ENCODE results near the gene MTERF4.
A peak's percentile ranks its signal among the peaks of the same experiment; 100 is the strongest.

The MTERF4 gene

GRCh38 chr2:241065355-241065803, 36.7 kb downstream of the MTERF4 start:
- DNase-seq (ENCODE audit: low read depth in 2 of 2) = no peak
- H3K4me3 ChIP-seq (replicated peaks in 1 of 2; ENCODE audit: low read depth in 2 of 2, low read length in 2 of 2) = no peak overlapping the region
- TF ChIP-seq, protein P1, sequence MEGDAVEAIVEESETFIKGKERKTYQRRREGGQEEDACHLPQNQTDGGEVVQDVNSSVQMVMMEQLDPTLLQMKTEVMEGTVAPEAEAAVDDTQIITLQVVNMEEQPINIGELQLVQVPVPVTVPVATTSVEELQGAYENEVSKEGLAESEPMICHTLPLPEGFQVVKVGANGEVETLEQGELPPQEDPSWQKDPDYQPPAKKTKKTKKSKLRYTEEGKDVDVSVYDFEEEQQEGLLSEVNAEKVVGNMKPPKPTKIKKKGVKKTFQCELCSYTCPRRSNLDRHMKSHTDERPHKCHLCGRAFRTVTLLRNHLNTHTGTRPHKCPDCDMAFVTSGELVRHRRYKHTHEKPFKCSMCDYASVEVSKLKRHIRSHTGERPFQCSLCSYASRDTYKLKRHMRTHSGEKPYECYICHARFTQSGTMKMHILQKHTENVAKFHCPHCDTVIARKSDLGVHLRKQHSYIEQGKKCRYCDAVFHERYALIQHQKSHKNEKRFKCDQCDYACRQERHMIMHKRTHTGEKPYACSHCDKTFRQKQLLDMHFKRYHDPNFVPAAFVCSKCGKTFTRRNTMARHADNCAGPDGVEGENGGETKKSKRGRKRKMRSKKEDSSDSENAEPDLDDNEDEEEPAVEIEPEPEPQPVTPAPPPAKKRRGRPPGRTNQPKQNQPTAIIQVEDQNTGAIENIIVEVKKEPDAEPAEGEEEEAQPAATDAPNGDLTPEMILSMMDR (IDR thresholded peaks at IDR 0.05; ENCODE audit: low read depth, low read length) = no peak

DNA sequence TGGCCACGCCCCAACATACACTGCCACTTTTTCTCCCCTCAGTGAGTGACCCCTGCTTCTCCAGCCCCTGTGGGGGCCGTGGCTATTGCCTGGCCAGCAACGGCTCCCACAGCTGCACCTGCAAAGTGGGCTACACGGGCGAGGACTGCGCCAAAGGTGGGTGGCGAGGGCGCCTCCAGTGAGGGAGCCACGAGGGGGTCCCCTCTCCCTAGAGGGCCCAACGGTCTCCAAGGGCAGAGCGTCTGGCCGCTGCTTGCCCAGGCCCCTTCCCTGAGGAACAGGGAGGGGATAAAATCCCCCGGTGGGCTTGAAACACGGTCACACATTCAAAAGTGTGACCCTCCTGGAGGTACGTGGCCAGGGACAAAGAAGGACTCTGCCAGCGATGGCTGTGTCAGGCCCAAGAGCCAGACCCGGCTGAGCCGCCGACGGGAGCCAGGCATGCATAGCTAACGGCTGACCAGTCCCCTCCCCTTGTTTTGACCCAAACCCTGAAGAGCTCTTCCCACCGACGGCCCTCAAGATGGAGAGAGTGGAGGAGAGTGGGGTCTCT, 37.2 kb downstream of the MTERF4 start:
- no peak for DNase-seq (ENCODE audit: low read depth in 2 of 2)
- TF ChIP-seq, protein P1 (IDR thresholded peaks at IDR 0.05; ENCODE audit: low read depth, low read length) = no peak
- H3K4me3 ChIP-seq (replicated peaks in 1 of 2; ENCODE audit: low read depth in 2 of 2, low read length in 2 of 2) = no peak overlapping the region

DNA sequence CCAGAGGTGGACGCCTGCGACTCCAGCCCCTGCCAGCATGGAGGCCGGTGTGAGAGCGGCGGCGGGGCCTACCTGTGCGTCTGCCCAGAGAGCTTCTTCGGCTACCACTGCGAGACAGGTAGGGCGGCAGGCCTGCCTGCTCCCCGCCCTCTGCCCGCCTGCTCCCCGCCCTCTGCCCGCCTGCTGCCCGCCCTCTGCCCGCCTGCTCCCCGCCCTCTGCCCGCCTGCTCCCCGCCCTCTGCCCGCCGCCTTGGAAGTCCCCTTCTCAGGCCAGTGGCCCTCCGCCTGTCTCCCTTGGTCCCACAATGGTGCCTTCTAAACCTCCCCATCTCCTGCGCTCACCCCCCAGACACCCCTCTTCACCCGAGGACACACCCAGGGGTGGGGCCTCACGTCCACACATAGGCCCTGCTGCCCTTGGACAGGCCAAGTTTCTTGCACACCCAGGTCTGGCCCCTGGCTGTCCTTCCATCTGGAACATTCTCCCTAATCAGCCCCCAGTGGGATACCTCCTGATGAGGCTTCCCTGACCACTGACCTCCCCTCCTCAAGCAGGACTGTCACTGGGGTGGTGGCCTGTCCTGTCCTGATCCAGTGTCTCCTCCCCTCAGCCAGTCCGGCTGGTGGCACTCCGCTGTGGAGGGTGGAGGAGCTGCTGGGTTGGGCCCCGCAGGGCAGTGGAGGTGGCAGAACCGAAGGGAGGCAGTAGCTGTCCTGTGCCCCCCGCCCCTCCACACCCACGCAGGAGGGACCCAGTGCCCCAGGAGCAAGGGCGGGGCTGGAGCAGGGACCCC, 37.9 kb downstream of the MTERF4 start:
- H3K4me3 ChIP-seq (replicated peaks in 1 of 2; ENCODE audit: low read depth in 2 of 2, low read length in 2 of 2) = no peak overlapping the region
- DNase-seq (ENCODE audit: low read depth in 2 of 2) = no peak
- TF ChIP-seq, protein P1 (IDR thresholded peaks at IDR 0.05; ENCODE audit: low read depth, low read length) = no peak

DNA sequence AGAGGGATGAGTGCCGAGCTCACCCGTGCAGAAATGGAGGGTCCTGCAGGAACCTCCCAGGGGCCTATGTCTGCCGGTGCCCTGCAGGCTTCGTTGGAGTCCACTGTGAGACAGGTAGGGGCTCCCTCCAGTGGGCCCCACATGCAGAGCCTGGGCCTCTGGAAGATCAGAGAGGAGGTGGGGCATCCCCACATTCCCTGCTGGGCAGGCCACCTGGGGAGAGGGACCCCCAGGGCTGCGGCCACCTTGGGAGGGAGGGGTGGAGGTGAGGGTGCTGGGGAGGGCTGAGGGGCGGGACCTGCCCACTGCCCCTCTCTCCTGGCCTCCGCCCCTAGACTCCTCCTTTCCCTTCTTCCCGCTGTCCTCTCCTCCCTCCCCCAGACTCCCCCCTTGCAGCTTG, 38.5 kb downstream of the MTERF4 start:
- no peak overlapping the region for H3K4me3 ChIP-seq (replicated peaks in 1 of 2; ENCODE audit: low read depth in 2 of 2, low read length in 2 of 2)
- DNase-seq (ENCODE audit: low read depth in 2 of 2) = no peak
- TF ChIP-seq, protein P1 (IDR thresholded peaks at IDR 0.05; ENCODE audit: low read depth, low read length) = peak; percentile 3

DNA sequence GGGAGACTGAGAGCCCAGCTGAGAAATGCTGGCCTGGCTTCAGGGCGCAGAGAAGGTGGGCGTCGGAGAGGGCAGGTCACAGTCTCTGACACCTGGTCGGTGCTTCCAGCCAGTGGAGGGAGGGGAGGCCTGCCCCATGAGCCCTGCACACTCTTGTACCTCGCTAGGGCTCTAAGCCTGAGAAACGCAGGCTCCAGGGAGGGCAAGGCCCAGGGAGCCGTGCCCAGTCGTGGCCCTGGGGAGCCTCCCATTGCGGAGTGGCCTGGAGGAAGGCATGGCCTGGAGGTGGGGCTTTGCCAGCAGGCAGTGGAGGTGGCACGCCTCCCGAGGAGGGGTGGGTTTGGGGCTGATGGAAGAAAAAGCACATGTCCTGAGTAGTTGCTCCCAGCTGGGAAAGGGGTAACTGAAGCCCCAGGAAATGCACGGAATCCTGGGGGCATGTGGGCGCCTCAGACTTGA, 39.0 kb downstream of the MTERF4 start:
- TF ChIP-seq, protein P1 (IDR thresholded peaks at IDR 0.05; ENCODE audit: low read depth, low read length) = no peak
- DNase-seq (ENCODE audit: low read depth in 2 of 2) = no peak
- H3K4me3 ChIP-seq (replicated peaks in 1 of 2; ENCODE audit: low read depth in 2 of 2, low read length in 2 of 2) = no peak overlapping the region

GRCh38 chr2:241062389-241063092, 39.5 kb downstream of the MTERF4 start:
- no peak for DNase-seq (ENCODE audit: low read depth in 2 of 2)
- TF ChIP-seq, protein P1 (IDR thresholded peaks at IDR 0.05; ENCODE audit: low read depth, low read length) = no peak
- no peak overlapping the region for H3K4me3 ChIP-seq (replicated peaks in 1 of 2; ENCODE audit: low read depth in 2 of 2, low read length in 2 of 2)
